Astrocyte of the hippocampus (primary cell): ENCODE data around the gene GPER1.
"Not testable (repeated sequence)": the region's sequence is repeated elsewhere in the genome, so short reads cannot be mapped to it uniquely, and the experiment has no call there.

ENCODE experiments used
- DNase-seq: peaks from one replicate; pipeline ENCODE4 v3.0.0; 2011; ENCODE audit warnings: low read depth, low spot score

The GPER1 gene

DNA sequence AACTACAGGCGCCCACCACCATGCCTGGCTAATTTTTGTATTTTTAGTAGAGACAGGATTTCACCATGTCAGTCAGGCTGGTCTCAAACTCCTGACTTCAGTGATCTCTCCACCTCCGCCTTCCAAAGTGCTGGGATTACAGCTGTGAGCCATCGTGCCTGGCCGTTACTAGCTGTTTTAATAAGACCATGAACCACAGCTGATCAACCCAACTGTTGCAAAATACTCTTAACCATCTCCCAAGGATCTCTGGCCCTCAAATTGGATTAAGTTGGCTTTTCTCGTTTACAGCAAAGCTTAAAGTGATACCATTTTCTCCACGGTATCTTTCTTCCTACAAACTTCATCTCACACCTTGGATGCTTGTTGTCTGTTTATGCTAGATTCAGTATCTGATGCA lies 53.7 kb downstream of the GPER1 start:
- DNase-seq: no peak

DNA sequence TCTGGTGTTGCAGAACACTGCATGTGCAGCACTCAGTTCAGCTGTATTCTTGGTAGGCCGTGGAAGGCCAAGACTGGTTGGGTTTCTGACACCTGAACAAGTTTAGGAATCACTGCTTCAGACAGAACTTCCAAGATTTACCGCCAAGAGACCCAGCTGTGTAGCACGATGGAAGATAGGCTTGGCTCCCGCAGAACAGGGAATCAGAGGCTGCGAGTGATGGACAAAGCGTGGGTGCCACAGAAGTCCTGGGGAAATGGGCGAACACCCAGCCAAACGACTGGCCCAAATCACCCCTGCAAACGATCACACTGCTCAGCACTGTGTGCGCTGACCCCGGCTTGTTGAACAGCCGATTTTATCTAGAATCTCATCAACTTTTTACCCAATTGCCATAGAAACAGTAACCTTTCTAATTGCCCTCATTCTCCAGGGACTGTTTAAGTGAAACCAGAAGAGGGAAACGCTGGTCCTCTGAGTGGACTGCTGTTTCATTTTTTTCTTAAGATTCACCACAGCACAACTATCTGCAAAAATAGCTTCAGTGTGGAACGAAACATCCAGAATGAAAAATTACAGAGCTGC lies 54.2 kb downstream of the GPER1 start:
- no peak for DNase-seq

GRCh38 chr7:1143031-1143430 lies 55.1 kb downstream of the GPER1 start:
- not testable (repeated sequence) for DNase-seq
